Measurements from ENCODE around the gene MLLT1.

MLLT1 gene

DNA sequence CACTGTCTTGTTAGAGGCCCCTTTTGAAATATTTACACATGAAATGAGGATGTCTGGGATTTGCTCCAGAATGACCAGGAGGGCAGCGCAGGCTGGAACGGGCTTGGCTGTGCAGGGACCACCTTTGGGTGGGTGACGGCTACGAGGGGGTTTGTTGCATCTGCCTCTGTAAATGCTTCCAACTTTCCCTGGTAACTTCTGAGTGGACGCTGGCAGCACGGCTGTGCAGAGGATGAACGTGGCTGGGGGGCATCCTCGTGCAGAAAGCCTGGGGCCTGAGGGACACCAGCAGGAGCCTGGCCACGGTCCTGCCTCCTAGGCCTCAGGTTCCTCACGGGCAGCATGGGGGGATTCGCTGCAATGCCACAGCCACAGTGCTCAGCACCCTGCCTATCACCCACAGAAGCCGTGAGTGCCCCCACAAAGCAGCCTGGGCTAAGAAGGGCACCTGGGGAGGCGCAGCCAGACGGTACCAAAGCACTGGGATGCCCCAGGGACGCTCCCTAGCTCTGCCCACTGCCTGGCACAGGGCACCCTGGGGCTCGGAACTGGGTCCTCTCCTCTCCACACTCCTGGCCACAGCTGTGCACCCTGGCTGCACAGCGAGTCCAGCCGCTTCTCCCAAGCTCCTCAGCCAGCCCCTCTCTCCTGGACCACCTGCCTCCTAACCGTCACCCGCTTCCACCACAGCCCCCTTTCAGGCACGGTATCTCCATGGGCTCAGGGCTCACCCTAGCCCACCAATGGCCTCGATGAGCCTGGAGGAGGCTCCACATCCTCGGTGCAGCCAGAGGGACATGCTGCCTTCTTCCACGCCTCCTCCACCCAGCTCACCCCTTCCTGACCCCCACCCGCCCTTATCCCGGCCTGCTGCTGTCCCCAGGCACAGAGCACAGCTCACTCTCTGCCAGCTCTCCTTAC, 44.5 kb downstream of the MLLT1 start:
- no peak for DNase-seq (ENCODE audit: low read depth)
- no peak for TF ChIP-seq CTCF (conservative IDR thresholded peaks at IDR 0.05; ENCODE audit: low read depth, low read length)

DNA sequence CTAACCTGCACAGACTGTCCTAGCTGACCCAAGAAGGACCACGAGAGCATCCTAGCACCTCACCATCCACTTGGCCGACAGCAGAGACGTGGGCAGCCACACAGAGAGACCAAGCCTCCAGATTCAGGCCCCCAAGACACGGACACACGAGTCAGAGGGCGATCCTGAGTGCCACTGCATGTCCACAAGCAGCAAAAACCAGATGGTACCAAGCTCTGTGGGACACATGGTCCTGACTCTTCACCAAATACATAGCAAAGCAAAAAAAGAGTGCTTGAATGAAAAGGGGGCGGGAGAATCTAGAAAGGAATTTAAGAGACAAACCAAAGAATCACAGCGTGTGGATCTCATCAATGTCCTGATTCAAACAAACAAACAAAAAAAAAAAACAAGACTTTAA, 45.2 kb downstream of the MLLT1 start:
- TF ChIP-seq CTCF (conservative IDR thresholded peaks at IDR 0.05; ENCODE audit: low read depth, low read length), result no peak
- DNase-seq (ENCODE audit: low read depth), result no peak
- no peak overlapping the region for H3K4me3 ChIP-seq (ENCODE audit: low read length)

More for the DNA sequence above, 44.5 kb downstream of the MLLT1 start:
- no peak overlapping the region for H3K4me3 ChIP-seq (ENCODE audit: low read length)

DNA sequence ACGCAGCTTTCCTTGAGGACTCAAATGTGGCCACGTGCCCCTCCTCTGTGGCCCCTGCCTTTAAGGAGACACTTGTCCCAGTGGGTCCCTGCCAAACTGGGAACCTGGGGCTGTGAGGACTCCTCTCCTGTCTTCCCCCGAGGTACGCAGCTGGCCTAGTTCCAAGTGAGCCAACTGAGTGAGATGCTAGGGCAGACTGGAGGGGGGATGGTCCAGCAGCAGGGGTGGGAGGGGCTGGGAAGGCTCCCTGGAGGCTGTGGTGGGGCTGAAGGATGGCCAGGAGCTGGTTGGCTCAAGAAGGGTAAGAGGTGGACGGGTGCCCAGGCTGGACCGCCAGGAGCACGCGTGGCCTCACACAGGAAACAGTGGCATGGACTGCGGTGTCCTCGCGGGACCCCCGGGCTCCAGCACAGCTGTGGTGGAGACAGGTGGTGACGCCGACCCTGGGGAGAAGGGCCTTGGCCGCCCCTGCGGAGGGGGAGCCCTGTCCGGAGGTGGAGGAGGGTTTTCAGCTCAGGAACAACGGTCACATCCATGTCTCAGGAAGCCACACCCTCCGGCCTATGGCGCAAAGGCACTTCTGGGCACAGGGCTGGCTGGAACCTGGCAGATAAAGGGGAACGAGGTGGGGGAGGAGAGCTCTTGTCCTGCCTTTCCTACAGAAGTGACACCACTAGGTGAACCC, 45.8 kb downstream of the MLLT1 start:
- H3K4me3 ChIP-seq (ENCODE audit: low read length), result no peak overlapping the region
- DNase-seq (ENCODE audit: low read depth), result no peak

DNA sequence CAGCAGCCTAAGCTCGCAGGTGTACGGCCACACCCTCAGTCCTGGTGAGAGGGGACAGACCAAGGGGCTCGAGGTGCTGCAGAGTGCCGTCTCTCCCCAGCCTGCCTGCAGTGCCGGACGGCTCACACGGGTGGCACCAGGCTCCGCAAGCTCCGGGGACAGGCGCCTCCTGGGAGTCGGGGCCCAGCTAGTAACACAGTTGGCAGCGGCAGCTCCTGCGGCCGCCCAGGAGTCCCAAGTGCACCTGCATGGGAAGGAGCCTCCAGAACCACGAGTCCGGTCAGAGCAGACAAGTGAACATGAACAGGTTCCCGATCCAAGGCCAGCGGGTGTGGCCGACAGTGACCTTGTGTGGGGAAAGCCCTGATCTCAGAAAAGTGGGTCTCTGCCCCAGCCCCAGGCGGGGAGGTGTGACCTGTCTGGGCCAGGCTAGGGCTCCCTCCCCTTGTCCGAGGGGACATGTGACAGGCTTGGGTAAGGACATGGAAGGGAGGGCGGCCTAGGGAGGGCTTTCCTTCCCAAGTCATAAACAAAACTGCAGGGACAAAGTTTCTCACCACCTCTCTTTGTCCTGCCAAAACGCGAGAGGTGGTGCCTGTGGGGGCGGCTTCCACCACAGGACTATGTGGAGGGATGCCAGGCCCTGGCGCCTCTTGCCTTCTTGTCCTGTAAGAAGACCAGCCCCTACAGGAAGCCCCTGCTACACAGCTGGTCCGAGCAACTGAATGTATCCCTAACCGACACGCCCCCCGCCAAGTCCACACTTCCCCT, 46.5 kb downstream of the MLLT1 start:
- TF ChIP-seq CTCF (conservative IDR thresholded peaks at IDR 0.05; ENCODE audit: low read depth, low read length), result no peak
- DNase-seq (ENCODE audit: low read depth), result no peak
- no peak overlapping the region for H3K4me3 ChIP-seq (ENCODE audit: low read length)

More for the DNA sequence above, 45.8 kb downstream of the MLLT1 start:
- TF ChIP-seq CTCF (conservative IDR thresholded peaks at IDR 0.05; ENCODE audit: low read depth, low read length), result no peak

GRCh38 chr19:6232601-6233055, 47.1 kb downstream of the MLLT1 start:
- no peak overlapping the region for H3K4me3 ChIP-seq (ENCODE audit: low read length)
- TF ChIP-seq CTCF (conservative IDR thresholded peaks at IDR 0.05; ENCODE audit: low read depth, low read length), result no peak
- DNase-seq (ENCODE audit: low read depth), result no peak

DNA sequence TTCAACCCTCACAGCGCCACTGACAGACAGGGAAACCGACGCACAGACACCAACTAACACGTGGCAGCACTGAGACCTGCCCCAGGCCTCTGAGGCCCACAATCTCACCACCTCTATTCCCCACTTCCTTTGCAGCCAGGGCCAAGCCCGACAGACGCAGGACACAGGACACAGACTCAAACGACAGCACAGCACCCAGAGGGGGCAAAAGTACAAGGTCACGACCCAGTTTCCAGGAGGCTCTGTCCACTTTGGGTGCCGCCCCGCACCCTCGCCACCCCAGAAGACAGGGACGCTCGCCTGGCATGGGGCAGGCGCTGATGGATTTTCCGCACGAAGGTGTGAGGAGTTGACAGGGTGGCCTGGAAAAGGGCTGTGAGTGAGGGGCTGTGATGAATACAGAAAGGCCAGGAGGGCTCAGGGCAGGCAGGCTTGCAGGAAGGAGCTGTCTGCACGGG, 48.8 kb downstream of the MLLT1 start:
- TF ChIP-seq CTCF (conservative IDR thresholded peaks at IDR 0.05; ENCODE audit: low read depth, low read length), result no peak
- no peak overlapping the region for H3K4me3 ChIP-seq (ENCODE audit: low read length)
- DNase-seq (ENCODE audit: low read depth), result no peak

Measured in retinal pigment epithelial cell (primary cell).